K562 (cell line): ENCODE measurements around the gene INHBC. TPM values are rescaled to one million over a fixed set of nuclear protein-coding genes. Genes with fewer than 3 reads are reported as not detected.

Experiments
- ATAC-seq: fragments of 200-7000 bp; cut with Tn5 transposase; 3 replicates; pipeline ENCODE4 v1.9.1; 2020; ENCODE audit warnings: moderate library complexity
- BruUV-seq: library from RNA; stranded (reverse); fragments of 400-500 nt; replicated peaks from 2 replicates; lab custom pipeline; 2021; lab: Mats Ljungman, UMichigan
- CTCF ChIA-PET: fragments of 300-600 bp; formaldehyde crosslinking; extraction: SDS; loops from one replicate; lab custom pipeline; 2021; ENCODE audit warnings: low intra/inter-chr PET ratio; lab: Yijun Ruan, JAX
- POLR2A ChIA-PET: fragments of 300-600, 350-650 bp; sonication (Branson Sonifier 250); formaldehyde crosslinking; extraction: SDS; loops from one replicate; lab custom pipeline; 2021; ENCODE audit warnings: antibody characterized with exemption, inconsistent platforms; lab: Yijun Ruan, JAX
- DNase-seq, 4 experiments: peaks; one replicate each; pipeline versions ENCODE4 v3.0.0 to v3.0.0-alpha.2; 2011 to 2018; ENCODE audit warnings: low spot score in 3 of 4, mixed read lengths in 3 of 4; ENCODE audit errors: extremely low read depth in 1 of 4
- FAIRE-seq: peaks from 2 replicates; lab custom pipeline; 2011; peaks lifted over from hg19 to GRCh38; lab: Jason Lieb, UNC
- H2AFZ ChIP-seq: 2 replicates; pipeline ENCODE4 v1.6.0; 2011; ENCODE audit warnings: low read depth, low read length, control low read depth, inconsistent platforms
- H3K27ac ChIP-seq: fragments of 200-600 bp; 3 replicates; pipeline ENCODE4 v1.8.0; 2011; ENCODE audit warnings: low read depth, mild to moderate bottlenecking, control low read depth, inconsistent platforms, low read length, moderate library complexity, mixed read lengths; ENCODE audit errors: extremely low read depth
- H3K27me3 ChIP-seq, 2 experiments: fragments of 300-600 bp in 1 of 2; 2 replicates in 1 of 2; 3 replicates in 1 of 2; pipeline versions ENCODE4 v1.6.0 to v1.8.0; 2011; ENCODE audit warnings: inconsistent platforms in 2 of 2, low read length in 2 of 2, mild to moderate bottlenecking in 1 of 2, mixed read lengths in 1 of 2, moderate library complexity in 1 of 2; ENCODE audit not compliant: control insufficient read depth in 2 of 2, insufficient read depth in 2 of 2
- H3K36me3 ChIP-seq: fragments of 300-600 bp; 3 replicates; pipeline ENCODE4 v1.8.0; 2011; ENCODE audit warnings: mild to moderate bottlenecking, low read length, inconsistent platforms; ENCODE audit not compliant: control insufficient read depth, insufficient read depth
- H3K4me1 ChIP-seq, 2 experiments: fragments of 200-600 bp in 1 of 2; replicated peaks in 1 of 2; 2 replicates in 1 of 2; 3 replicates in 1 of 2; pipeline versions ENCODE4 v1.5.1 to v1.8.0; 2011; ENCODE audit warnings: inconsistent platforms in 2 of 2, low read length in 2 of 2, mild to moderate bottlenecking in 1 of 2, mixed read lengths in 1 of 2, moderate library complexity in 1 of 2; ENCODE audit not compliant: control insufficient read depth in 2 of 2, insufficient read depth in 2 of 2
- H3K4me2 ChIP-seq: 2 replicates; pipeline ENCODE4 v1.6.1; 2011; ENCODE audit warnings: low read length, control low read depth, inconsistent platforms, mixed read lengths; ENCODE audit not compliant: insufficient read depth
- H3K4me3 ChIP-seq: fragments of 200-600 bp; sonication (generic), shearing (Covaris generic); 2 replicates; pipeline ENCODE4 v1.5.1; 2016; ENCODE audit warnings: control low read depth, inconsistent platforms
- H3K79me2 ChIP-seq: fragments of 200-600 bp; 3 replicates; pipeline ENCODE4 v1.8.0; 2011; ENCODE audit warnings: low read length, inconsistent platforms; ENCODE audit not compliant: control insufficient read depth, insufficient read depth
- H3K9ac ChIP-seq, 2 experiments: 2 replicates each; pipeline versions ENCODE4 v1.6.0 to v1.6.1; 2011; ENCODE audit warnings: low read depth in 2 of 2, low read length in 2 of 2, control low read depth in 1 of 2, inconsistent platforms in 1 of 2, mild to moderate bottlenecking in 1 of 2, mixed read lengths in 1 of 2; ENCODE audit not compliant: insufficient read depth in 1 of 2
- H3K9me1 ChIP-seq: one replicate; pipeline ENCODE4 v1.6.0; 2011; ENCODE audit warnings: inconsistent platforms, mild to moderate bottlenecking, low read length, moderate library complexity; ENCODE audit not compliant: control insufficient read depth, insufficient read depth
- H3K9me3 ChIP-seq: replicated peaks from 2 replicates; pipeline ENCODE4 v1.5.1; 2011; ENCODE audit warnings: low read depth, low read length, inconsistent platforms; ENCODE audit not compliant: control insufficient read depth, insufficient read depth
- H4K20me1 ChIP-seq: replicated peaks from 2 replicates; pipeline ENCODE4 v1.6.1; 2011; ENCODE audit warnings: low read length, inconsistent platforms, mixed read lengths; ENCODE audit not compliant: control insufficient read depth, insufficient read depth
- EHMT2 ChIP-seq: fragments of 450-650 bp; IDR thresholded peaks from 2 replicates; pipeline ENCODE4 v1.6.1; 2018; ENCODE audit warnings: antibody characterized with exemption
- FIP1L1 ChIP-seq: fragments of 200-400 bp; formaldehyde crosslinking; IDR thresholded peaks from 2 replicates; pipeline ENCODE4 v1.6.1; 2018; ENCODE audit warnings: mild to moderate bottlenecking, low read depth, low read length; ENCODE audit not compliant: poor library complexity, severe bottlenecking
- HCFC1 ChIP-seq: IDR thresholded peaks from 2 replicates; pipeline ENCODE4 v1.6.1; 2012; ENCODE audit warnings: low read depth, low read length, improper control_type of control experiment
- HMG20A ChIP-seq: fragments of 450-650 bp; formaldehyde crosslinking; conservative IDR thresholded peaks from 2 replicates; pipeline ENCODE4 v1.4.0; 2020; ENCODE audit warnings: mild to moderate bottlenecking, mixed read lengths
- HNRNPUL1 ChIP-seq: fragments of 200-400 bp; formaldehyde crosslinking; IDR thresholded peaks from 2 replicates; pipeline ENCODE4 v1.6.1; 2017; ENCODE audit warnings: low read length
- KLF10 ChIP-seq: fragments of 250-450 bp; sonication (Bioruptor Pico); IDR thresholded peaks from 2 replicates; pipeline ENCODE4 v1.6.1; 2021; ENCODE audit warnings: matching md5 sums
- LARP7 ChIP-seq: fragments of 450-650 bp; IDR thresholded peaks from 2 replicates; pipeline ENCODE4 v1.6.1; 2016
- PHF20 ChIP-seq: fragments of 450-650 bp; IDR thresholded peaks from 2 replicates; pipeline ENCODE4 v1.6.1; 2018; ENCODE audit not compliant: partially characterized antibody
- PTRF ChIP-seq: fragments of 450-650 bp; IDR thresholded peaks from 2 replicates; pipeline ENCODE4 v1.6.1; 2016; ENCODE audit warnings: mild to moderate bottlenecking, missing genetic modification characterization, missing compliant biosample characterization
- SAP30 ChIP-seq: fragments of 200-600 bp; sonication (generic); IDR thresholded peaks from 2 replicates; pipeline ENCODE4 v1.6.1; 2012; ENCODE audit warnings: borderline replicate concordance, low read depth, mild to moderate bottlenecking, moderate library complexity, low read length, control low read depth, inconsistent platforms; ENCODE audit not compliant: insufficient read depth, poor library complexity, severe bottlenecking
- SMARCA4 ChIP-seq: fragments of 450-650 bp; IDR thresholded peaks from 2 replicates; pipeline ENCODE4 v1.6.1; 2016
- SOX6 ChIP-seq: fragments of 450-650 bp; IDR thresholded peaks from 2 replicates; pipeline ENCODE4 v1.6.1; 2014; ENCODE audit warnings: mild to moderate bottlenecking
- THRAP3 ChIP-seq: fragments of 450-650 bp; IDR thresholded peaks from 2 replicates; pipeline ENCODE4 v1.6.1; 2016; ENCODE audit warnings: mild to moderate bottlenecking, inconsistent platforms, borderline replicate concordance
- XRCC4 ChIP-seq: IDR thresholded peaks from one replicate; pipeline ENCODE4 v1.6.1; 2011; ENCODE audit not compliant: insufficient read depth, insufficient read length; ENCODE audit errors: extremely low read depth
- ZNF175 ChIP-seq: fragments of 200-800 bp; sonication (Bioruptor generic); IDR thresholded peaks from 2 replicates; pipeline ENCODE4 v1.6.1; 2016; ENCODE audit warnings: low read depth, mild to moderate bottlenecking, missing genetic modification characterization, missing compliant biosample characterization
- ZNF695 ChIP-seq: fragments of 450-650 bp; formaldehyde crosslinking; IDR thresholded peaks from 2 replicates; pipeline ENCODE4 v1.4.0; 2020; ENCODE audit warnings: mild to moderate bottlenecking, moderate library complexity
- WGBS: fragments of 100-300 bp; shearing (Covaris generic); methylation state at CpG from one replicate; pipeline ENCODE4 v1.1.6; 2016; ENCODE audit warnings: low coverage, mixed read lengths; ENCODE audit not compliant: insufficient coverage; ENCODE audit errors: missing lambda C conversion rate; 5-methylcytosine and 5-hydroxymethylcytosine counted together
- in situ Hi-C: fragments of 300-500 bp; cut with MboI; formaldehyde crosslinking; loops from 4 replicates; pipeline ENCODE4 v1.15.0; 2018; ENCODE audit warnings: inconsistent platforms, mixed read lengths
- intact Hi-C: fragments of 100-400 bp; cut with micrococcal nuclease; formaldehyde crosslinking; loops from 2 replicates; pipeline ENCODE4 v1.14.2; 2022
- polyA plus RNA-seq, 8 experiments: library from polyadenylated mRNA; depleted of rRNA in 4 of 8; stranded (reverse) in 5 of 8; unstranded in 3 of 8; fragments of >200 nt; fragmentation: Nextera tagmentation in 2 of 8; fragmentation: Illumina TruSeq in 1 of 8; extraction: Ambion mirVana in 2 of 8; extraction: Trizol in 1 of 8; gene quantifications; 2 replicates each; pipeline versions ENCODE4 v1.2.1 to v1.2.3, GENCODE V29; 2011 to 2014; ENCODE audit warnings: inconsistent platforms in 1 of 8, missing spikeins in 1 of 8
- total RNA-seq, 7 experiments: library from RNA; depleted of rRNA in 6 of 7; stranded (reverse); fragments of >200 nt in 6 of 7; fragmentation: Illumina TruSeq in 2 of 7; extraction: Trizol in 2 of 7; gene quantifications; 2 replicates each; pipeline versions ENCODE4 v1.2.1 to v1.2.3, GENCODE V29; 2011 to 2021; ENCODE audit warnings: low replicate concordance in 1 of 7
- TF ChIP-seq, protein P1 (sequence below): fragments of 200-400 bp; formaldehyde crosslinking; IDR thresholded peaks from 2 replicates; pipeline ENCODE4 v1.6.1; 2017; ENCODE audit warnings: mild to moderate bottlenecking, low read depth, low read length, moderate library complexity
- TF ChIP-seq, protein P2 (sequence below): fragments of 450-650 bp; IDR thresholded peaks from 2 replicates; pipeline ENCODE4 v1.6.1; 2016
- TF ChIP-seq, protein P3 (sequence below): sonication (generic); formaldehyde crosslinking; IDR thresholded peaks from 2 replicates; pipeline ENCODE4 v1.8.1; 2023; ENCODE audit warnings: mild to moderate bottlenecking, missing genetic modification reagents

The INHBC gene
- total and polyA plus RNA-seq, 9 of the 15 experiments (the other 6 are each of a cell fraction or from before 2014, with no cell fraction given): 0.07 to 0.24 (median 0.15) TPM; not detected in 4

DNA sequence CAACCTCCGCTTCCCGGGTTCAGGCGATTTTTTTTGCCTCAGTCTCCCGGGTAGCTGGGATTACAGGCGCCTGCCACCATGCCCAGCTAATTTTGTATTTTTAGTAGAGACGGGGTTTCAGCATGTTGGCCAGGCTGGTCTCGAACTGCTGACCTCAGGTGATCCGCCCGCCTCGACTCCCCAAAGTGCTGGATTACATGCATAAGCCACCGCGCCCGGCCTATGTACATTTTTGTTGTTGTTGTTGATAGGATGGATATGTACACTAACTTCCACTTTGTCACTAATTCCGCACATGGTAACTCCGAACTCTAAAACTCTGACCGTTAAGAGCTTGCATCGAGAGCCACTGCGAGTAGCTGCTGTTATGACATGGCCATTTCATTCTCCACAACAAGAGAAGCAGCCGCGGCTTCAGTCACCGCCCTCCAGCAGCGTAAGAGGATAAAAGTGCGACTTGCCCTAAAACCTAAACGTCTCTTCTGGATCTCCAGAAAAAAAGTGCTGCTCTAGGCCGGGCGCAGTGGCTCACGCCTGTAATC lies 52.5 kb downstream of the INHBC start:
- intact Hi-C loops: loop anchor here (2.0 to 5.0 kb wide), 2 partner anchors 28 to 35 kb away; partner anchors contain the start of genes DDIT3, GLI1 and MBD6
- H3K4me2 ChIP-seq: peak overlapping the region; percentile 61
- 76% methylated on average over 27 of the region's 27 CpGs for WGBS
- no peak for FAIRE-seq
- ChIA-PET CTCF (no interaction called here), POLR2A (interaction anchor here (0.9 to 2.1 kb wide), 3 partner anchors 12 to 31 kb away, joined by 3 to 7 read pairs (median 3); no protein-coding TSS in a partner anchor)
- H3K27ac ChIP-seq: peak overlapping the region; percentile 50; the same call in 1 of the 3 replicates
- in situ Hi-C loops: no loop called here
- no peaks in the 10 kb centered on the region for H3K9me3 ChIP-seq
- no peaks in the 10 kb centered on the region for H4K20me1 ChIP-seq
- no peak; the same call in 2 of the 3 replicates for ATAC-seq
- peaks cover 36% of the 10 kb centered on the region for H3K36me3 ChIP-seq
- peaks cover 3% of the 10 kb centered on the region for H3K9me1 ChIP-seq
- H3K4me1 ChIP-seq: peaks cover 7 to 15% of the 10 kb centered on the region in 2 experiments
- H3K4me3 ChIP-seq: 0 out of 2 replicates have a peak overlapping the region, but pooled peaks have one; percentile 83
- peaks cover 35% of the 10 kb centered on the region for H3K79me2 ChIP-seq
- H3K9ac ChIP-seq: peak overlapping the region; percentile 11 to 99; a peak in 3 of 4 replicates
- H2AFZ ChIP-seq: peak overlapping the region; percentile 88
- H3K27me3 ChIP-seq: no peaks in the 10 kb centered on the region
- DNase-seq: no peak
- BruUV-seq: TSS peak; percentile 59
- no peak for TF ChIP-seq HCFC1
- TF ChIP-seq SAP30: no peak
- TF ChIP-seq ZNF175 (CRISPR knock-in tag): no peak
- no peak for TF ChIP-seq EHMT2
- no peak for TF ChIP-seq HMG20A (CRISPR knock-in tag)
- no peak for TF ChIP-seq KLF10 (CRISPR knock-in tag)
- TF ChIP-seq SOX6: no peak
- no peak for TF ChIP-seq HNRNPUL1
- TF ChIP-seq PHF20: no peak
- TF ChIP-seq, protein P1, sequence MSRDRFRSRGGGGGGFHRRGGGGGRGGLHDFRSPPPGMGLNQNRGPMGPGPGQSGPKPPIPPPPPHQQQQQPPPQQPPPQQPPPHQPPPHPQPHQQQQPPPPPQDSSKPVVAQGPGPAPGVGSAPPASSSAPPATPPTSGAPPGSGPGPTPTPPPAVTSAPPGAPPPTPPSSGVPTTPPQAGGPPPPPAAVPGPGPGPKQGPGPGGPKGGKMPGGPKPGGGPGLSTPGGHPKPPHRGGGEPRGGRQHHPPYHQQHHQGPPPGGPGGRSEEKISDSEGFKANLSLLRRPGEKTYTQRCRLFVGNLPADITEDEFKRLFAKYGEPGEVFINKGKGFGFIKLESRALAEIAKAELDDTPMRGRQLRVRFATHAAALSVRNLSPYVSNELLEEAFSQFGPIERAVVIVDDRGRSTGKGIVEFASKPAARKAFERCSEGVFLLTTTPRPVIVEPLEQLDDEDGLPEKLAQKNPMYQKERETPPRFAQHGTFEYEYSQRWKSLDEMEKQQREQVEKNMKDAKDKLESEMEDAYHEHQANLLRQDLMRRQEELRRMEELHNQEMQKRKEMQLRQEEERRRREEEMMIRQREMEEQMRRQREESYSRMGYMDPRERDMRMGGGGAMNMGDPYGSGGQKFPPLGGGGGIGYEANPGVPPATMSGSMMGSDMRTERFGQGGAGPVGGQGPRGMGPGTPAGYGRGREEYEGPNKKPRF: no peak
- no peak for TF ChIP-seq ZNF695 (CRISPR knock-in tag)
- no peak for TF ChIP-seq LARP7
- TF ChIP-seq SMARCA4: 0 out of 2 replicates have a peak, but pooled peaks have one; percentile 32
- TF ChIP-seq, protein P2, sequence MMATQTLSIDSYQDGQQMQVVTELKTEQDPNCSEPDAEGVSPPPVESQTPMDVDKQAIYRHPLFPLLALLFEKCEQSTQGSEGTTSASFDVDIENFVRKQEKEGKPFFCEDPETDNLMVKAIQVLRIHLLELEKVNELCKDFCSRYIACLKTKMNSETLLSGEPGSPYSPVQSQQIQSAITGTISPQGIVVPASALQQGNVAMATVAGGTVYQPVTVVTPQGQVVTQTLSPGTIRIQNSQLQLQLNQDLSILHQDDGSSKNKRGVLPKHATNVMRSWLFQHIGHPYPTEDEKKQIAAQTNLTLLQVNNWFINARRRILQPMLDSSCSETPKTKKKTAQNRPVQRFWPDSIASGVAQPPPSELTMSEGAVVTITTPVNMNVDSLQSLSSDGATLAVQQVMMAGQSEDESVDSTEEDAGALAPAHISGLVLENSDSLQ: no peak
- 0 out of 2 replicates have a peak, but pooled peaks have one; percentile 81 for TF ChIP-seq THRAP3
- TF ChIP-seq PTRF (tag): no peak
- no peak for TF ChIP-seq FIP1L1
- TF ChIP-seq, protein P3, sequence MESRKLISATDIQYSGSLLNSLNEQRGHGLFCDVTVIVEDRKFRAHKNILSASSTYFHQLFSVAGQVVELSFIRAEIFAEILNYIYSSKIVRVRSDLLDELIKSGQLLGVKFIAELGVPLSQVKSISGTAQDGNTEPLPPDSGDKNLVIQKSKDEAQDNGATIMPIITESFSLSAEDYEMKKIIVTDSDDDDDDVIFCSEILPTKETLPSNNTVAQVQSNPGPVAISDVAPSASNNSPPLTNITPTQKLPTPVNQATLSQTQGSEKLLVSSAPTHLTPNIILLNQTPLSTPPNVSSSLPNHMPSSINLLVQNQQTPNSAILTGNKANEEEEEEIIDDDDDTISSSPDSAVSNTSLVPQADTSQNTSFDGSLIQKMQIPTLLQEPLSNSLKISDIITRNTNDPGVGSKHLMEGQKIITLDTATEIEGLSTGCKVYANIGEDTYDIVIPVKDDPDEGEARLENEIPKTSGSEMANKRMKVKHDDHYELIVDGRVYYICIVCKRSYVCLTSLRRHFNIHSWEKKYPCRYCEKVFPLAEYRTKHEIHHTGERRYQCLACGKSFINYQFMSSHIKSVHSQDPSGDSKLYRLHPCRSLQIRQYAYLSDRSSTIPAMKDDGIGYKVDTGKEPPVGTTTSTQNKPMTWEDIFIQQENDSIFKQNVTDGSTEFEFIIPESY (CRISPR knock-in tag): peak; percentile 83; the same call in 1 of the 2 replicates
- TF ChIP-seq XRCC4: no peak
